B cell (primary cell): ENCODE measurements around the gene DCAF15.
A peak's percentile ranks its signal among the peaks of the same experiment; 100 is the strongest.

ENCODE experiments used
- EZH2 ChIP-seq: IDR thresholded peaks from 2 replicates; pipeline ENCODE4 v1.6.1; 2012; ENCODE audit warnings: borderline replicate concordance, low read depth, mild to moderate bottlenecking, moderate library complexity, low read length; ENCODE audit not compliant: insufficient read depth, poor library complexity, severe bottlenecking
- TF ChIP-seq, protein P1 (sequence below): fragments of 200-600 bp; IDR thresholded peaks from one replicate; pipeline ENCODE4 v1.8.0; 2022; ENCODE audit warnings: antibody characterized with exemption, mild to moderate bottlenecking

DNA sequence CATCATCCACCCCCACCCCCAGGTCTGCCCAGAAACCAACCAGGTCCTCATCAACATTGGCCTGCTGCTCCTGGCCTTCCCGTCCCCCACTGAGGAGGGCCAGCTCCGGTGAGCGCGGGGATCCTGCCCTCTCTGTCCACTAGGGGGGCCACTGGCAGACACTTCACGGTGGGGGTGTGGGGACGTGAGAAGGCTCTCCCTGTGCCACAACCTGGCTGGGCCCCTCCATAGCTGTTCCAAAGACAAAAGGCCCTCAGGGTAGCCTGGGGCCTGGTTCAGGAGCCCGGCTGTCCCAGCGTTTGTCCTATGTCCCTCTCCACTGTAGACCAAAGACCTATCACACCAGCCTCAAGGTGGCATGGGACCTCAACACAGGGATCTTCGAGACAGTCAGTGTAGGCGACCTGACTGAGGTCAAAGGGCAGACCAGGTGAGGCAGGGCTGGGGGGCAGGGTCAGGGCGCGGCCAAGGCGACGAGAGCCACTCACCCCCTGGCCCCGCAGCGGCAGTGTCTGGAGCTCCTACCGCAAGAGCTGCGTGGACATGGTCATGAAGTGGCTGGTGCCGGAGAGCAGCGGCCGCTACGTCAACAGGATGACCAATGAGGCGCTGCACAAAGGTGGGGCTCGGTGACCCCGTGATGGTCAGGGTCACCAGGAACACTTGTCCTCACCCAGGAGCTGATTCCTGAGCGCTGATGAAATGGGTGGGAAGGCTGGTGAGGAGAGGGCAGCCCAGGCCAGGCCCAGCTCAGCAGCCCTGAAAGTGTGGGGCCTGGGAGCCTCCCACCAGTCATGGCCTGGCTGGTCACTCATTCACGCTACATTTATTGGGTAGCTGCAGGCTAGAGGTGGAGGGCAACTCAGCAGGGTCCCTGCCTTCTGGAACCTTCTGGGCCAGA is 7.9 kb downstream of the DCAF15 start:
- TF ChIP-seq, protein P1, sequence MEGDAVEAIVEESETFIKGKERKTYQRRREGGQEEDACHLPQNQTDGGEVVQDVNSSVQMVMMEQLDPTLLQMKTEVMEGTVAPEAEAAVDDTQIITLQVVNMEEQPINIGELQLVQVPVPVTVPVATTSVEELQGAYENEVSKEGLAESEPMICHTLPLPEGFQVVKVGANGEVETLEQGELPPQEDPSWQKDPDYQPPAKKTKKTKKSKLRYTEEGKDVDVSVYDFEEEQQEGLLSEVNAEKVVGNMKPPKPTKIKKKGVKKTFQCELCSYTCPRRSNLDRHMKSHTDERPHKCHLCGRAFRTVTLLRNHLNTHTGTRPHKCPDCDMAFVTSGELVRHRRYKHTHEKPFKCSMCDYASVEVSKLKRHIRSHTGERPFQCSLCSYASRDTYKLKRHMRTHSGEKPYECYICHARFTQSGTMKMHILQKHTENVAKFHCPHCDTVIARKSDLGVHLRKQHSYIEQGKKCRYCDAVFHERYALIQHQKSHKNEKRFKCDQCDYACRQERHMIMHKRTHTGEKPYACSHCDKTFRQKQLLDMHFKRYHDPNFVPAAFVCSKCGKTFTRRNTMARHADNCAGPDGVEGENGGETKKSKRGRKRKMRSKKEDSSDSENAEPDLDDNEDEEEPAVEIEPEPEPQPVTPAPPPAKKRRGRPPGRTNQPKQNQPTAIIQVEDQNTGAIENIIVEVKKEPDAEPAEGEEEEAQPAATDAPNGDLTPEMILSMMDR: peak; percentile 28
- no peak for TF ChIP-seq EZH2
